Measurements from ENCODE around the gene PROM1. TPM values are rescaled to one million over a fixed set of nuclear protein-coding genes. Genes with fewer than 3 reads are reported as not detected.

Gene PROM1
- total and polyA plus RNA-seq, 9 of the 15 experiments (the other 6 are each of a cell fraction or from before 2014, with no cell fraction given), result 0.05 TPM; not detected in 8

- TF ChIP-seq ATF6 (CRISPR knock-in tag; IDR thresholded peaks at IDR 0.05), result no peak
Observed at GRCh38 chr4:15995826-15996225, 88.0 kb downstream of the PROM1 start (continued).

- H3K4me3 ChIP-seq, result no peak overlapping the region
- in situ Hi-C loops (cut with MboI), result no loop called here
- intact Hi-C loops (cut with micrococcal nuclease), result no loop called here
- FAIRE-seq (no peak), DNase-seq (ENCODE audit: extremely low read depth in 1 of 4, low spot score in 3 of 4) (no peak), ATAC-seq (no peak)
- WGBS (ENCODE audit: insufficient coverage, low coverage, missing lambda C conversion rate), result 0% methylated on average over 2 of the region's 2 CpGs
- H3K27me3 ChIP-seq (ENCODE audit: control insufficient read depth in 2 of 2, insufficient read depth in 2 of 2, low read length in 2 of 2), result peaks cover 3 to 28% of the 10 kb centered on the region in 2 experiments; a peak in 3 of 5 replicates
- CTCF ChIA-PET (ENCODE audit: low intra/inter-chr PET ratio), result no interaction called here
- no TSS peak for BruUV-seq (replicated peaks)
- H3K36me3 ChIP-seq (ENCODE audit: control insufficient read depth, insufficient read depth, low read length), result no peaks in the 10 kb centered on the region
- H3K79me2 ChIP-seq (ENCODE audit: control insufficient read depth, insufficient read depth, low read length), result no peaks in the 10 kb centered on the region
- no peaks in the 10 kb centered on the region for H4K20me1 ChIP-seq (replicated peaks; ENCODE audit: control insufficient read depth, insufficient read depth, low read length)
- no peak overlapping the region for H3K27ac ChIP-seq (ENCODE audit: extremely low read depth, low read depth, low read length)
- no peaks in the 10 kb centered on the region for H3K4me1 ChIP-seq (replicated peaks in 1 of 2; ENCODE audit: control insufficient read depth in 2 of 2, insufficient read depth in 2 of 2, low read length in 2 of 2)
- H2AFZ ChIP-seq (ENCODE audit: low read depth, low read length), result no peak overlapping the region
- no peak overlapping the region for H3K9ac ChIP-seq (ENCODE audit: insufficient read depth in 1 of 2, low read depth in 2 of 2, low read length in 2 of 2)
- no peaks in the 10 kb centered on the region for H3K9me3 ChIP-seq (replicated peaks; ENCODE audit: control insufficient read depth, insufficient read depth, low read depth, low read length)
- no peak overlapping the region for H3K4me2 ChIP-seq (ENCODE audit: insufficient read depth, low read length)
- H3K9me1 ChIP-seq (ENCODE audit: control insufficient read depth, insufficient read depth, low read length), result no peaks in the 10 kb centered on the region
- TF ChIP-seq ZNF174 (CRISPR knock-in tag; IDR thresholded peaks at IDR 0.05), result no peak
- TF ChIP-seq TCF7L2 (IDR thresholded peaks at IDR 0.05; ENCODE audit: low read depth, low read length), result no peak
- no peak for TF ChIP-seq TBP (optimal IDR thresholded peaks at IDR 0.05; ENCODE audit: low read depth, low read length)
- POLR2A ChIA-PET, result interaction anchor here (0.6 kb wide), 1 partner anchor 155 kb away, joined by 3 read pairs; no protein-coding TSS in a partner anchor
Observed at GRCh38 chr4:15992167-15992485, 91.7 kb downstream of the PROM1 start.

All from K562 (cell line).